OCI-LY1 (cell line): ENCODE results near the gene C2CD3.

Experiments
- EZH2 ChIP-seq: fragments of 200-600 bp; sonication (generic), shearing (Covaris generic); IDR thresholded peaks from 2 replicates; pipeline ENCODE4 v1.8.0; 2017; ENCODE audit warnings: borderline replicate concordance, mixed run types, mild to moderate bottlenecking, antibody characterized with exemption, low read length, moderate library complexity, mixed read lengths
- TF ChIP-seq, protein P1 (sequence below): fragments of 200-600 bp; sonication (generic), shearing (Covaris generic); IDR thresholded peaks from 2 replicates; pipeline ENCODE4 v1.5.1; 2017; ENCODE audit warnings: mild to moderate bottlenecking, antibody characterized with exemption, low read length, moderate library complexity, mixed read lengths

DNA sequence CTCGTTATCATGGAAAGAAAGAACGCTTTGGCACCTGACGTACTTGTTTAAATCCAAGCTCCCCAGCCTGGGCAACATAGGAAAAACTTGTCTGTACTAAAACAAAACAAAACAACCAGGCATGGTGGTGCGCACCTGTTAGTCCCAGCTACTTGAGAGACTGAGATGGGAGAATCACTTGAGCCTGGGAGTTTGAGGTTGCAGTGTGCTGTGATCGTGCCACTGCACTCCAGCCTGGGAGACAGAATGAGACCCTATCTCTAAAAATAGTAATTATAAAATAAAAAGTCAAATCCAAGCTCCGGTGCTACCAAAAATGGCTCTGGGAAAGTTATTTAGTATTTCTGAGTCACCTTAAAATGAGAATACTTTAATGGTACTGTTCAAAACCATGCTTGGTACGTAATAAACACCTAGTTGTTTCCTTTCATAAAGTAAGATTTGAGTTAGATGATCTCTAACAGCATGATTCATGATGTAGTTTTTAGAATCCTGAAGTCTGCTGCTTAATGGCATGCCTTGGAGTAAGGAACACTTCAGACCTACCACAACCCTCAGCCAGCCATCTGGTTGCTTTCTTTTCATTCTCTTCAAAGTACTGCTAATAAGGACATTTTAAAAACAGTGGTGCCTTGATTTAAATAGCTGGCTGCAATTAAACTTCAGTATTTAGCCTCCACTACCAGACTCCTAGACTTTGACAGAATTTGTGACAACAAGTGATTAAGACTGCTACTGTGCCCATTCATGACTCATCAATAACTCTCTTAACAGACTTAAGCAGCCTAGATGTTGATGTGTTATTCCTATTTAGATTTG, 8.6 kb upstream of the C2CD3 start:
- no peak for TF ChIP-seq EZH2
- TF ChIP-seq, protein P1, sequence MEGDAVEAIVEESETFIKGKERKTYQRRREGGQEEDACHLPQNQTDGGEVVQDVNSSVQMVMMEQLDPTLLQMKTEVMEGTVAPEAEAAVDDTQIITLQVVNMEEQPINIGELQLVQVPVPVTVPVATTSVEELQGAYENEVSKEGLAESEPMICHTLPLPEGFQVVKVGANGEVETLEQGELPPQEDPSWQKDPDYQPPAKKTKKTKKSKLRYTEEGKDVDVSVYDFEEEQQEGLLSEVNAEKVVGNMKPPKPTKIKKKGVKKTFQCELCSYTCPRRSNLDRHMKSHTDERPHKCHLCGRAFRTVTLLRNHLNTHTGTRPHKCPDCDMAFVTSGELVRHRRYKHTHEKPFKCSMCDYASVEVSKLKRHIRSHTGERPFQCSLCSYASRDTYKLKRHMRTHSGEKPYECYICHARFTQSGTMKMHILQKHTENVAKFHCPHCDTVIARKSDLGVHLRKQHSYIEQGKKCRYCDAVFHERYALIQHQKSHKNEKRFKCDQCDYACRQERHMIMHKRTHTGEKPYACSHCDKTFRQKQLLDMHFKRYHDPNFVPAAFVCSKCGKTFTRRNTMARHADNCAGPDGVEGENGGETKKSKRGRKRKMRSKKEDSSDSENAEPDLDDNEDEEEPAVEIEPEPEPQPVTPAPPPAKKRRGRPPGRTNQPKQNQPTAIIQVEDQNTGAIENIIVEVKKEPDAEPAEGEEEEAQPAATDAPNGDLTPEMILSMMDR: no peak
